Body of pancreas (tissue), 4 donors: ENCODE data around the gene CLIP2. TPM values are rescaled to one million over a fixed set of nuclear protein-coding genes. Genes with fewer than 3 reads are reported as not detected.

ENCODE experiments used
- ATAC-seq: fragments of 150-250 bp; one replicate; pipeline ENCODE4 v1.9.1; 2016
- DNase-seq, 4 donors: peaks; one replicate each; pipeline ENCODE4 v3.0.0-alpha.2; 2019
- H3K27ac ChIP-seq, 4 donors: fragments of 200-600 bp; sonication (generic); 1 replicate in 3 of 4; 2 replicates in 1 of 4; pipeline versions ENCODE4 v1.5.1 to v1.6.1; 2016 to 2019; ENCODE audit warnings: mild to moderate bottlenecking in 1 of 4, mixed read lengths in 1 of 4, moderate library complexity in 1 of 4
- H3K27me3 ChIP-seq, 2 donors: fragments of 200-600 bp; sonication (generic); one replicate each; pipeline ENCODE4 v1.6.0; 2016; ENCODE audit warnings: mild to moderate bottlenecking in 1 of 2
- H3K36me3 ChIP-seq, 2 donors: fragments of 200-600 bp; sonication (generic); replicated peaks in 1 of 2; 2 replicates each; pipeline ENCODE4 v1.5.1; 2016; ENCODE audit warnings: low read depth in 2 of 2; ENCODE audit not compliant: insufficient read depth in 1 of 2
- H3K4me1 ChIP-seq: fragments of 200-600 bp; sonication (generic); one replicate; pipeline ENCODE4 v1.6.0; 2016
- H3K4me3 ChIP-seq, 2 donors: fragments of 200-600 bp; sonication (generic); 1 replicate in 1 of 2; 2 replicates in 1 of 2; pipeline ENCODE4 v1.5.1; 2016 to 2019
- H3K9me3 ChIP-seq, 3 donors: fragments of 200-600 bp; sonication (generic); 1 replicate in 2 of 3; 2 replicates in 1 of 3; pipeline ENCODE4 v1.5.1; 2016
- POLR2A ChIP-seq, 3 donors: fragments of 450-650 bp; IDR thresholded peaks; one replicate each; pipeline ENCODE4 v1.6.1; 2016; ENCODE audit warnings: antibody characterized with exemption in 3 of 3, mild to moderate bottlenecking in 2 of 3
- WGBS, 2 donors: methylation state at CpG; one replicate each; pipeline ENCODE4 v1.1.5; 2017; 5-methylcytosine and 5-hydroxymethylcytosine counted together
- intact Hi-C: fragments of 100-400 bp; cut with DNase I; formaldehyde crosslinking; loops from one replicate; pipeline ENCODE4 v1.15.1; 2023
- total RNA-seq, 2 donors: library from RNA; depleted of rRNA; stranded (reverse); fragments of >200 nt; gene quantifications; one replicate each; pipeline ENCODE4 v1.1.0, GENCODE V29; 2016
- TF ChIP-seq, protein P1 (sequence below), 7 experiments: fragments of 450-650 bp in 4 of 7; fragments of 200-600 bp in 3 of 7; sonication (generic) in 3 of 7; IDR thresholded peaks; one replicate each; pipeline ENCODE4 v1.5.1; 2016 to 2019; ENCODE audit warnings: antibody characterized with exemption in 7 of 7

Gene CLIP2
- total RNA-seq, 2 donors from 2014 or later: 31.6 to 120 TPM

DNA sequence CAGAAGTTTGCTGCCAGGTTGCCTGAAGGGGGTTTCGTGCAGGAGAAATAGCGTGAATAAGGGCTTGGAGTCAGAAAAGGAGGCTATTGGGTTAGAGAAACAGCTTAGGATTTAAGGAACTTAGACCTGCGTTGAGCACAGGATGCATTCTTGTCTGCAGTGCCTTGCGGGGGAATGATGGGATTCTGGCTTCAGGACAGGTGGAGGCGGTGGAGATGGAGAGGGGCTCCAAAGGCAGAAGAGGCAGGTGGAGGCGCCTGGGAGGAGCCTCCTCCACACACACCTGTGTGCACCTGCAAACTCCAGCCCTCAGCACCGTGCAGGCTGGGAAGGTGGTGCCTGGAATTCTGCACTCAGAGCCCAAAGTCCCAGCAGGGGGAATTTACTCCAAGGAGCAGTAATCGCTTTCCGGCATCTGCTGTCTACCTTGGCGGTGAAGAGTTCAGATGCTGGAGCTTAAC is 1.8 kb downstream of the CLIP2 start:
- 29 to 33% methylated on average over 7 to 10 of the region's 10 CpGs for WGBS, 2 donors
- TF ChIP-seq POLR2A (IDR thresholded peaks at IDR 0.05): no peak
- TF ChIP-seq, protein P1, sequence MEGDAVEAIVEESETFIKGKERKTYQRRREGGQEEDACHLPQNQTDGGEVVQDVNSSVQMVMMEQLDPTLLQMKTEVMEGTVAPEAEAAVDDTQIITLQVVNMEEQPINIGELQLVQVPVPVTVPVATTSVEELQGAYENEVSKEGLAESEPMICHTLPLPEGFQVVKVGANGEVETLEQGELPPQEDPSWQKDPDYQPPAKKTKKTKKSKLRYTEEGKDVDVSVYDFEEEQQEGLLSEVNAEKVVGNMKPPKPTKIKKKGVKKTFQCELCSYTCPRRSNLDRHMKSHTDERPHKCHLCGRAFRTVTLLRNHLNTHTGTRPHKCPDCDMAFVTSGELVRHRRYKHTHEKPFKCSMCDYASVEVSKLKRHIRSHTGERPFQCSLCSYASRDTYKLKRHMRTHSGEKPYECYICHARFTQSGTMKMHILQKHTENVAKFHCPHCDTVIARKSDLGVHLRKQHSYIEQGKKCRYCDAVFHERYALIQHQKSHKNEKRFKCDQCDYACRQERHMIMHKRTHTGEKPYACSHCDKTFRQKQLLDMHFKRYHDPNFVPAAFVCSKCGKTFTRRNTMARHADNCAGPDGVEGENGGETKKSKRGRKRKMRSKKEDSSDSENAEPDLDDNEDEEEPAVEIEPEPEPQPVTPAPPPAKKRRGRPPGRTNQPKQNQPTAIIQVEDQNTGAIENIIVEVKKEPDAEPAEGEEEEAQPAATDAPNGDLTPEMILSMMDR (IDR thresholded peaks at IDR 0.05): peak in 1 of 7 experiments; percentile 4
- Histone ChIP-seq H3K27ac (peak overlapping the region; percentile 42 to 88 (median 80)), H3K27me3 (no peaks in the 10 kb centered on the region), H3K9me3 (no peaks in the 10 kb centered on the region), H3K4me1 (peaks cover 68% of the 10 kb centered on the region), H3K36me3 (no peaks in the 10 kb centered on the region), H3K4me3 (peak overlapping the region in 1 of 2 donors; percentile 37)
- no peak for ATAC-seq
- intact Hi-C loops: no loop called here
- DNase-seq: peak in 2 of 4 donors; percentile 29 to 32

DNA sequence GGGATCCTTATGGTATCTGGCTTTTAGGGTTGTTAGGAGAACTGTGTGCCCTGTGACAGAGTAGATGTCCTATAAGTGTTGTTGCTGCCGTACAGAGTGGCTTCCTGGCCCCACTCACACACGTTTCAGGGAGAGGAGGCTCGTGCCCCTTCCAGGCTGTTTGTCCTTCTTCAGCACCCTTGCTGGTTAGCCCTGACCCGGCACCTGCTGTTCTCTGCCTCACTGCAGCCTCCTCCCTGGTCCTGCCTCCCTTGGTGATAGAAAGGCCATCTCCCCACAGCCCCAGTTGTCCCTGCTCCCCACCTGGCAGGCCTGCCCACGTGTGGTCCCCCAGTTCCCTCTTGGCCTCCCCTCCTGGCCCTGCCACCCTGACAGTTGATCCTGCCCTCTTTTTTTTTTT is 2.3 kb downstream of the CLIP2 start:
- Histone ChIP-seq H3K4me1 (peaks cover 68% of the 10 kb centered on the region), H3K9me3 (no peaks in the 10 kb centered on the region), H3K27ac (peak overlapping the region in 3 of 4 donors; percentile 74 to 88 (median 87)), H3K36me3 (no peaks in the 10 kb centered on the region), H3K4me3 (no peak overlapping the region), H3K27me3 (no peaks in the 10 kb centered on the region)
- ATAC-seq (no peak), DNase-seq (no peak)
- intact Hi-C loops: no loop called here
- TF ChIP-seq, protein P1 (IDR thresholded peaks at IDR 0.05): no peak
- no peak for TF ChIP-seq POLR2A (IDR thresholded peaks at IDR 0.05)
- WGBS, 2 donors: 74 to 75% methylated on average over 5 of the region's 5 CpGs

- H3K9me3 ChIP-seq: no peaks in the 10 kb centered on the region
Measured at GRCh38 chr7:74292757-74293576, 3.8 kb downstream of the CLIP2 start.

GRCh38 chr7:74293577-74293908 is 4.3 kb downstream of the CLIP2 start:
- Histone ChIP-seq H3K27me3 (no peaks in the 10 kb centered on the region), H3K36me3 (no peaks in the 10 kb centered on the region), H3K27ac (peak overlapping the region; percentile 76 to 88 (median 82)), H3K4me3 (no peak overlapping the region), H3K9me3 (no peaks in the 10 kb centered on the region), H3K4me1 (peaks cover 67% of the 10 kb centered on the region)
- 41 to 55% methylated on average over 4 of the region's 4 CpGs for WGBS, 2 donors
- TF ChIP-seq, protein P1 (IDR thresholded peaks at IDR 0.05): no peak
- TF ChIP-seq POLR2A (IDR thresholded peaks at IDR 0.05): no peak
- peak in 1 of 4 donors; percentile 18 for DNase-seq
- intact Hi-C loops: no loop called here
- no peak for ATAC-seq

More at GRCh38 chr7:74292757-74293576, 3.8 kb downstream of the CLIP2 start:
- intact Hi-C loops: no loop called here
- peak overlapping the region in 1 of 2 donors; percentile 3 for H3K4me3 ChIP-seq
- H3K27me3 ChIP-seq: no peaks in the 10 kb centered on the region
- 22 to 23% methylated on average over 11 to 18 of the region's 18 CpGs for WGBS, 2 donors
- peak in 2 of 3 donors; percentile 39 for TF ChIP-seq POLR2A (IDR thresholded peaks at IDR 0.05)
- TF ChIP-seq, protein P1 (IDR thresholded peaks at IDR 0.05): peak in 1 of 7 experiments; percentile 11
- H3K36me3 ChIP-seq: no peaks in the 10 kb centered on the region
- DNase-seq (peak; percentile 81 to 91 (median 89)), ATAC-seq (peak; percentile 71)
- peak overlapping the region; percentile 76 to 88 (median 82) for H3K27ac ChIP-seq
- peaks cover 68% of the 10 kb centered on the region for H3K4me1 ChIP-seq
